Measurements from ENCODE around the gene TMEM179.

DNA sequence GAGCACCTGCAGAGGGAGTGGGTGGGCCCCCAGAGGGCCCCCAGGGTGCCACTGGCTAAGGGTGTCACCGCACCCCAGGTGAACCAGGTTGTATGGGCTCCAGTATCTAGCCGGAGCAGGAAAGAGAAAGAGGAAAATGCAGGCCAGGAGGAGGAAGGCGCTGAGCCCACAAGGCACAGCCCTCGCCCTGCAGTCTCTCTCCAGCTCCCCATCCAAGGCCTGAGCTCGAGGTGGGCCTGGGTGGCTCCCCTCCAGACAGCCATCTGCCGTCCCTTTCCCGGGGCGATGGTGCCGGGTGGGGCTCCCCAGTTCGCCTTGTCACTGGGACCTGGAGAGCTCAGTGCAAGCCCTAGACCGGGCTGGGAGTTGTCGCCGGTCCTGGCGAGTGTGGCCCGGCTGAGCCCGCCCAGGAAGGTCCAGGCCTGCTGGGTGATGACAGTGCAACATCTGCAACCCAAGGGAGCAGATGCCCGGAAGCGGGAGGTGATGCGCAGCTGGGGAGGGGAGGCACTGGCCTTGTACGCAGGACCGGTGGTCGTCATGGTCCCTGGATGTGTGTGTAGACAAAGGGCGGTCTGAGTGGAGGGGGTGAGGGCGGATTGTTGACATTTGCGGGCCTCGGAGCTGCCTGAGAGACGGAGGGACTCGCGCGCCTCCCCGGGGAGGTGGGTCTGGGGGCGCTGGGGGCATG is 716 bp downstream of the TMEM179 start:
- no peak for TF ChIP-seq EP300 (IDR thresholded peaks at IDR 0.05)
- TF ChIP-seq, protein P1, sequence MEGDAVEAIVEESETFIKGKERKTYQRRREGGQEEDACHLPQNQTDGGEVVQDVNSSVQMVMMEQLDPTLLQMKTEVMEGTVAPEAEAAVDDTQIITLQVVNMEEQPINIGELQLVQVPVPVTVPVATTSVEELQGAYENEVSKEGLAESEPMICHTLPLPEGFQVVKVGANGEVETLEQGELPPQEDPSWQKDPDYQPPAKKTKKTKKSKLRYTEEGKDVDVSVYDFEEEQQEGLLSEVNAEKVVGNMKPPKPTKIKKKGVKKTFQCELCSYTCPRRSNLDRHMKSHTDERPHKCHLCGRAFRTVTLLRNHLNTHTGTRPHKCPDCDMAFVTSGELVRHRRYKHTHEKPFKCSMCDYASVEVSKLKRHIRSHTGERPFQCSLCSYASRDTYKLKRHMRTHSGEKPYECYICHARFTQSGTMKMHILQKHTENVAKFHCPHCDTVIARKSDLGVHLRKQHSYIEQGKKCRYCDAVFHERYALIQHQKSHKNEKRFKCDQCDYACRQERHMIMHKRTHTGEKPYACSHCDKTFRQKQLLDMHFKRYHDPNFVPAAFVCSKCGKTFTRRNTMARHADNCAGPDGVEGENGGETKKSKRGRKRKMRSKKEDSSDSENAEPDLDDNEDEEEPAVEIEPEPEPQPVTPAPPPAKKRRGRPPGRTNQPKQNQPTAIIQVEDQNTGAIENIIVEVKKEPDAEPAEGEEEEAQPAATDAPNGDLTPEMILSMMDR (IDR thresholded peaks at IDR 0.05): no peak
- no peak for TF ChIP-seq POLR2A (IDR thresholded peaks at IDR 0.05)
- TF ChIP-seq POLR2AphosphoS5 (IDR thresholded peaks at IDR 0.05): no peak
